Mesenchymal stem cell (in vitro differentiated cells and primary cell): ENCODE results near the gene DHRS1.

Source experiments
- DNase-seq: peaks from one replicate; pipeline ENCODE4 v3.0.0-alpha.2; 2013
- H2AFZ ChIP-seq: one replicate; pipeline ENCODE4 v1.6.1; 2013; ENCODE audit warnings: low read depth, mild to moderate bottlenecking, control low read depth, inconsistent platforms, low read length, moderate library complexity
- H2AK5ac ChIP-seq: 2 replicates; pipeline ENCODE4 v1.6.1; 2013; ENCODE audit warnings: low read length, moderate library complexity, mild to moderate bottlenecking, inconsistent platforms; ENCODE audit not compliant: severe bottlenecking
- H2BK120ac ChIP-seq: one replicate; pipeline ENCODE4 v1.6.1; 2013; ENCODE audit warnings: low read depth, mild to moderate bottlenecking, inconsistent platforms, low read length, moderate library complexity
- H2BK12ac ChIP-seq, 2 experiments: one replicate each; pipeline ENCODE4 v1.6.1; 2013; ENCODE audit warnings: inconsistent platforms in 2 of 2, low read length in 2 of 2, mild to moderate bottlenecking in 2 of 2, moderate library complexity in 2 of 2, control low read depth in 1 of 2
- H2BK15ac ChIP-seq: one replicate; pipeline ENCODE4 v1.6.1; 2013; ENCODE audit warnings: mild to moderate bottlenecking, low read depth, inconsistent platforms; ENCODE audit not compliant: poor library complexity, severe bottlenecking
- H2BK5ac ChIP-seq: 2 replicates; pipeline ENCODE4 v1.6.1; 2013; ENCODE audit warnings: low read depth, mild to moderate bottlenecking, low read length, control low read depth, inconsistent platforms; ENCODE audit not compliant: poor library complexity, severe bottlenecking
- H3K14ac ChIP-seq, 2 experiments: one replicate each; pipeline ENCODE4 v1.6.1; 2013; ENCODE audit warnings: inconsistent platforms in 2 of 2, low read length in 2 of 2, control low read depth in 1 of 2, mild to moderate bottlenecking in 1 of 2, moderate library complexity in 1 of 2
- H3K18ac ChIP-seq, 2 experiments: one replicate each; pipeline ENCODE4 v1.6.1; 2013; ENCODE audit warnings: inconsistent platforms in 2 of 2, low read length in 2 of 2, control low read depth in 1 of 2, low read depth in 1 of 2, mild to moderate bottlenecking in 1 of 2
- H3K23ac ChIP-seq, 2 experiments: one replicate each; pipeline ENCODE4 v1.6.1; 2013; ENCODE audit warnings: inconsistent platforms in 2 of 2, low read length in 2 of 2, mild to moderate bottlenecking in 2 of 2, moderate library complexity in 2 of 2, control low read depth in 1 of 2
- H3K27ac ChIP-seq: 2 replicates; pipeline ENCODE4 v1.5.1; 2013; ENCODE audit warnings: mild to moderate bottlenecking, moderate library complexity, low read length, control low read depth, inconsistent platforms; ENCODE audit not compliant: poor library complexity, severe bottlenecking
- H3K27me3 ChIP-seq, 2 experiments: 2 replicates each; pipeline versions ENCODE4 v1.6.1 to v1.7.0; 2013; ENCODE audit warnings: low read length in 2 of 2, mild to moderate bottlenecking in 2 of 2, moderate library complexity in 2 of 2, control low read depth in 1 of 2, inconsistent platforms in 1 of 2; ENCODE audit not compliant: control insufficient read depth in 1 of 2, insufficient read depth in 1 of 2
- H3K36me3 ChIP-seq, 2 experiments: 2 replicates each; pipeline versions ENCODE4 v1.6.1 to v1.7.0; 2013; ENCODE audit warnings: low read length in 2 of 2, control low read depth in 1 of 2, inconsistent platforms in 1 of 2, low read depth in 1 of 2, mild to moderate bottlenecking in 1 of 2; ENCODE audit not compliant: insufficient read depth in 2 of 2, control insufficient read depth in 1 of 2
- H3K4ac ChIP-seq, 2 experiments: one replicate each; pipeline ENCODE4 v1.6.1; 2013; ENCODE audit warnings: inconsistent platforms in 2 of 2, low read length in 2 of 2, mild to moderate bottlenecking in 2 of 2, moderate library complexity in 2 of 2, control low read depth in 1 of 2, low read depth in 1 of 2
- H3K4me1 ChIP-seq: 2 replicates; pipeline ENCODE4 v1.6.1; 2013; ENCODE audit warnings: low read depth, low read length, control low read depth; ENCODE audit not compliant: control insufficient read depth, insufficient read depth
- H3K4me2 ChIP-seq: 2 replicates; pipeline ENCODE4 v1.6.1; 2013; ENCODE audit warnings: low read length, mild to moderate bottlenecking, inconsistent platforms; ENCODE audit not compliant: poor library complexity, severe bottlenecking
- H3K4me3 ChIP-seq, 2 experiments: 2 replicates each; pipeline versions ENCODE4 v1.5.1 to v1.7.0; 2013; ENCODE audit warnings: low read length in 2 of 2, mild to moderate bottlenecking in 2 of 2, control low read depth in 1 of 2, low read depth in 1 of 2; ENCODE audit not compliant: insufficient read depth in 1 of 2
- H3K79me1 ChIP-seq: replicated peaks from 2 replicates; pipeline ENCODE4 v1.6.1; 2013; ENCODE audit warnings: mild to moderate bottlenecking, control low read depth, low read length, inconsistent platforms; ENCODE audit not compliant: poor library complexity, severe bottlenecking
- H3K9ac ChIP-seq: 2 replicates; pipeline ENCODE4 v1.7.0; 2013; ENCODE audit warnings: mild to moderate bottlenecking, low read length, moderate library complexity
- H3K9me3 ChIP-seq: 2 replicates; pipeline ENCODE4 v1.7.0; 2013; ENCODE audit warnings: mild to moderate bottlenecking, low read length; ENCODE audit not compliant: control insufficient read depth
- H4K8ac ChIP-seq: one replicate; pipeline ENCODE4 v1.6.1; 2013; ENCODE audit warnings: inconsistent platforms, mild to moderate bottlenecking, low read length, moderate library complexity
- H4K91ac ChIP-seq: one replicate; pipeline ENCODE4 v1.6.1; 2013; ENCODE audit warnings: mild to moderate bottlenecking, low read length, inconsistent platforms
- WGBS: methylation state at CpG from one replicate; pipeline ENCODE4 v1.1.7; 2013; ENCODE audit warnings: mixed read lengths; 5-methylcytosine and 5-hydroxymethylcytosine counted together

DHRS1 gene

GRCh38 chr14:24343795-24344660, 44.4 kb upstream of the DHRS1 start:
- no peak overlapping the region for H2AFZ ChIP-seq
- no peak overlapping the region for H3K4ac ChIP-seq
- peaks cover 7% of the 10 kb centered on the region for H3K4me1 ChIP-seq
- WGBS = 83% methylated on average over 6 of the region's 7 CpGs
- H3K9ac ChIP-seq = no peak overlapping the region
- H2BK12ac ChIP-seq = no peak overlapping the region
- no peak overlapping the region for H3K14ac ChIP-seq
- no peak overlapping the region for H2BK120ac ChIP-seq
- no peak overlapping the region for H3K18ac ChIP-seq
- H3K27me3 ChIP-seq = peaks cover 2 to 49% of the 10 kb centered on the region in 2 experiments
- H3K27ac ChIP-seq = no peak overlapping the region
- no peak overlapping the region for H3K4me2 ChIP-seq
- H4K8ac ChIP-seq = no peak overlapping the region
- no peaks in the 10 kb centered on the region for H3K9me3 ChIP-seq
- H4K91ac ChIP-seq = no peak overlapping the region
- H2BK15ac ChIP-seq = no peak overlapping the region
- H3K79me1 ChIP-seq = no peaks in the 10 kb centered on the region
- no peak overlapping the region for H3K23ac ChIP-seq
- no peak overlapping the region for H3K4me3 ChIP-seq
- no peak overlapping the region for H2BK5ac ChIP-seq
- peaks cover 0 to under 1% of the 10 kb centered on the region in 2 experiments for H3K36me3 ChIP-seq
- DNase-seq = no peak
- H2AK5ac ChIP-seq = no peak overlapping the region

- no peak for DNase-seq
- H2BK120ac ChIP-seq = no peak overlapping the region
- H3K27me3 ChIP-seq = peaks cover 13 to 55% of the 10 kb centered on the region in 2 experiments
- no peak overlapping the region for H3K9ac ChIP-seq
- H3K4me2 ChIP-seq = no peak overlapping the region
- WGBS = 100% methylated on average over 2 of the region's 4 CpGs
- no peak overlapping the region for H3K18ac ChIP-seq
- no peak overlapping the region for H2AK5ac ChIP-seq
- no peak overlapping the region for H3K27ac ChIP-seq
- H3K4ac ChIP-seq = no peak overlapping the region
- no peaks in the 10 kb centered on the region for H3K79me1 ChIP-seq
- no peak overlapping the region for H3K14ac ChIP-seq
- no peak overlapping the region for H4K91ac ChIP-seq
- H2BK15ac ChIP-seq = no peak overlapping the region
- no peak overlapping the region for H2BK12ac ChIP-seq
- no peak overlapping the region for H4K8ac ChIP-seq
- no peak overlapping the region for H2BK5ac ChIP-seq
- peaks cover 4% of the 10 kb centered on the region in 2 experiments for H3K36me3 ChIP-seq
- H3K23ac ChIP-seq = no peak overlapping the region
- no peak overlapping the region for H2AFZ ChIP-seq
- no peak overlapping the region for H3K4me3 ChIP-seq
- H3K4me1 ChIP-seq = peaks cover 10% of the 10 kb centered on the region
- no peaks in the 10 kb centered on the region for H3K9me3 ChIP-seq
Observed at GRCh38 chr14:24342889-24343288, 43.3 kb upstream of the DHRS1 start.

GRCh38 chr14:24340606-24341005, 41.0 kb upstream of the DHRS1 start:
- Histone ChIP-seq H2BK12ac (no peak overlapping the region), H2BK5ac (no peak overlapping the region), H3K4me1 (peaks cover 16% of the 10 kb centered on the region), H3K36me3 (peaks cover 4 to 18% of the 10 kb centered on the region in 2 experiments), H3K23ac (no peak overlapping the region), H3K9me3 (no peaks in the 10 kb centered on the region), H3K4ac (no peak overlapping the region), H3K4me3 (no peak overlapping the region), H2AK5ac (no peak overlapping the region), H3K27me3 (peaks cover 23 to 57% of the 10 kb centered on the region in 2 experiments), H4K8ac (no peak overlapping the region), H2AFZ (no peak overlapping the region), H2BK15ac (no peak overlapping the region), H3K14ac (no peak overlapping the region), H3K79me1 (no peaks in the 10 kb centered on the region), H3K27ac (no peak overlapping the region), H3K9ac (no peak overlapping the region), H4K91ac (no peak overlapping the region), H3K18ac (no peak overlapping the region), H3K4me2 (no peak overlapping the region), H2BK120ac (no peak overlapping the region)
- 80% methylated on average over 1 of the region's 1 CpG for WGBS
- no peak for DNase-seq

GRCh38 chr14:24339284-24340151, 39.9 kb upstream of the DHRS1 start, which contains the start of gene RIPK3:
RIPK3 (minus strand) TSS chr14:24339991; CDS start chr14:24339826, 165 bp downstream.
- Histone ChIP-seq H3K79me1 (no peaks in the 10 kb centered on the region), H3K18ac (peak within 1 kb of the TSS in 1 of 2 experiments; percentile 82), H3K4me2 (peak within 1 kb of the TSS; percentile 83), H2BK120ac (no peak within 1 kb of the TSS), H2BK5ac (no peak within 1 kb of the TSS), H3K27ac (no peak within 1 kb of the TSS), H4K91ac (no peak within 1 kb of the TSS), H3K36me3 (peaks cover 4 to 18% of the 10 kb centered on the region in 2 experiments), H3K4ac (no peak within 1 kb of the TSS), H3K14ac (peak within 1 kb of the TSS in 1 of 2 experiments; percentile 56), H2BK15ac (no peak within 1 kb of the TSS), H3K27me3 (peaks cover 29 to 58% of the 10 kb centered on the region in 2 experiments), H4K8ac (peak within 1 kb of the TSS; percentile 73), H3K23ac (peak within 1 kb of the TSS in 1 of 2 experiments; percentile 85), H3K9ac (peak within 1 kb of the TSS; percentile 81), H2BK12ac (peak within 1 kb of the TSS in 1 of 2 experiments; percentile 43), H3K9me3 (no peaks in the 10 kb centered on the region), H3K4me3 (peak within 1 kb of the TSS; percentile 52 to 91), H3K4me1 (peaks cover 26% of the 10 kb centered on the region), H2AK5ac (no peak within 1 kb of the TSS), H2AFZ (peak within 1 kb of the TSS; percentile 30)
- 9% methylated on average over 38 of the region's 51 CpGs for WGBS
- DNase-seq = peak; percentile 20
